Inflammatory macrophage treated with lipopolysaccharide for 4 hours (primary cell): ENCODE measurements around the gene KIZ.
"Not testable (repeated sequence)": the region's sequence is repeated elsewhere in the genome, so short reads cannot be mapped to it uniquely, and the experiment has no call there.

Source experiments
- DNase-seq: peaks from one replicate; pipeline ENCODE4 v3.0.0-alpha.2; 2020

The KIZ gene

GRCh38 chr20:21230686-21231085, 104.8 kb downstream of the KIZ start:
- no peak for DNase-seq

GRCh38 chr20:21232546-21233280, 106.8 kb downstream of the KIZ start:
- no peak for DNase-seq

GRCh38 chr20:21234324-21234723, 108.4 kb downstream of the KIZ start:
- no peak for DNase-seq

GRCh38 chr20:21234806-21235483, 109.1 kb downstream of the KIZ start:
- no peak for DNase-seq

GRCh38 chr20:21235484-21236445, 109.9 kb downstream of the KIZ start:
- DNase-seq = peak; percentile 66

GRCh38 chr20:21237956-21238799, 112.3 kb downstream of the KIZ start:
- DNase-seq = no peak

GRCh38 chr20:21238818-21239536, 113.1 kb downstream of the KIZ start:
- no peak for DNase-seq

GRCh38 chr20:21240394-21240793, 114.5 kb downstream of the KIZ start:
- DNase-seq = no peak

- no peak for DNase-seq
These were observed 115.5 kb downstream of the KIZ start for GRCh38 chr20:21241406-21241805.

GRCh38 chr20:21243811-21244210, 117.9 kb downstream of the KIZ start:
- DNase-seq = no peak

- DNase-seq = no peak
These were observed 118.9 kb downstream of the KIZ start for GRCh38 chr20:21244808-21245207.

- DNase-seq = no peak
These were observed 120.3 kb downstream of the KIZ start for GRCh38 chr20:21246161-21246560.

GRCh38 chr20:21247603-21248095, 121.8 kb downstream of the KIZ start:
- DNase-seq = not testable (repeated sequence)

- DNase-seq = no peak
These were observed 125.4 kb downstream of the KIZ start for GRCh38 chr20:21251278-21251677.

GRCh38 chr20:21257192-21257591, 131.3 kb downstream of the KIZ start:
- DNase-seq = no peak

GRCh38 chr20:21258411-21258810, 132.5 kb downstream of the KIZ start:
- DNase-seq = no peak

- no peak for DNase-seq
These were observed 133.5 kb downstream of the KIZ start for GRCh38 chr20:21259346-21259745.

- peak; percentile 24 for DNase-seq
These were observed 136.9 kb downstream of the KIZ start for GRCh38 chr20:21262812-21263211.

- DNase-seq = no peak
These were observed 139.6 kb downstream of the KIZ start for GRCh38 chr20:21265261-21266190.

- DNase-seq = no peak
These were observed 140.3 kb downstream of the KIZ start for GRCh38 chr20:21266191-21266536.
